Aortic smooth muscle cell (primary cell): ENCODE results near the gene OR2C1. TPM values are rescaled to one million over a fixed set of nuclear protein-coding genes. Genes with fewer than 3 reads are reported as not detected.

ENCODE experiments used
- total RNA-seq: library from RNA; depleted of rRNA; stranded (reverse); fragments of >200 nt; gene quantifications from 2 replicates; pipeline ENCODE4 v1.2.3, GENCODE V29; 2014

Gene OR2C1
- total RNA-seq: 0.12 and 0.26 TPM in 2 replicates

DNA sequence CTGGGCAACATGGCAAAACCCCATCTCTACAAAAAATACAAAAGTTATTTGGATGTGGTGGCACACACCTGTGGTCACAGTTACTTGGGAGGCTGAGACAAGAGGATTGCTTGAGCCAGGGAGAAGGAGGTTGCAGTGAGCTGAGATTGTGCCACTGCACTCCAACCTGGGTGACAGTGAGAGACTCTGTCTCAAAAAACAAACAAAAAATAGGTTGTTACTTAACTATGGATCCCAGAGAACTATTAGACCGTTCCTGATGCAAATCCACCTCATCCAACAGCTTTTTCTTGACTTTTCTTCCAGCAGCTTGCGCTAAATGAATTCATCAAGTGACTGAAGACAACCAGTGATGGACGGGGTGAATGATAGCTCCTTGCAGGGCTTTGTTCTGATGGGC, at the start of gene OR2C1:
Gene OR2C1, plus strand, starts transcription at position 301 of the 400 bp plus-strand sequence. Its CDS starts 52 bp downstream, at position 353.

GRCh38 chr16:3400779-3401688, 45.3 kb downstream of the OR2C1 start, which contains the start of the genes ZNF174 and ZSCAN32:
Gene ZNF174 (plus strand): TSS chr16:3401215. CDS start chr16:3402005, 790 bp downstream.
Gene ZSCAN32 (minus strand): TSS chr16:3401004. CDS start chr16:3397557, 3,447 bp downstream.

Other genes with a start within 250 kb of the OR2C1 start
- 12.6 and 13.6 TPM in 2 replicates for gene ZNF205, start 243.3 kb upstream of the OR2C1 start, total RNA-seq
- 3.2 and 5.7 TPM in 2 replicates for gene ZNF213, start 220.9 kb upstream of the OR2C1 start, total RNA-seq
- not detected in 2 replicates for gene OR1F1, start 167.7 kb upstream of the OR2C1 start, total RNA-seq
- gene ZNF200, start 120.7 kb upstream of the OR2C1 start, total RNA-seq: 6.5 and 8.5 TPM in 2 replicates
- gene MEFV, start 99.3 kb upstream of the OR2C1 start, total RNA-seq: under 0.01 and 0.13 TPM in 2 replicates
- 35.3 and 37.9 TPM in 2 replicates for gene ZNF263, start 72.4 kb upstream of the OR2C1 start, total RNA-seq
- gene TIGD7, start 50.5 kb upstream of the OR2C1 start, total RNA-seq: 5.0 and 7.5 TPM in 2 replicates
- 20.5 and 25.7 TPM in 2 replicates for gene ZNF75A, start 50.4 kb upstream of the OR2C1 start, total RNA-seq
- gene ZSCAN32, start 45.1 kb downstream of the OR2C1 start, total RNA-seq: 9.9 and 10.1 TPM in 2 replicates
- gene ZNF174, start 45.3 kb downstream of the OR2C1 start, total RNA-seq: 5.8 and 6.9 TPM in 2 replicates
- gene ZNF597, start 87.6 kb downstream of the OR2C1 start, total RNA-seq: 2.3 and 2.4 TPM in 2 replicates
- gene NAA60, start 87.8 kb downstream of the OR2C1 start, total RNA-seq: 8.9 and 13.9 TPM in 2 replicates
- not detected in 2 replicates for gene C16orf90, start 139.6 kb downstream of the OR2C1 start, total RNA-seq
- gene CLUAP1, start 145.1 kb downstream of the OR2C1 start, total RNA-seq: 25.5 and 33.8 TPM in 2 replicates
- gene NLRC3, start 221.5 kb downstream of the OR2C1 start, total RNA-seq: 0.06 and 0.13 TPM in 2 replicates